Left colon (tissue), 2 donors: ENCODE data around the gene DDX23. TPM values are rescaled to one million over a fixed set of nuclear protein-coding genes. Genes with fewer than 3 reads are reported as not detected.
"Not testable (repeated sequence)": the region's sequence is repeated elsewhere in the genome, so short reads cannot be mapped to it uniquely, and the experiment has no call there.

Experiments used
- ATAC-seq: fragments of 200-7000 bp; cut with Tn5 transposase; one replicate; pipeline ENCODE4 v1.9.1; 2020; ENCODE audit warnings: mild to moderate bottlenecking, moderate library complexity
- DNase-seq, 2 donors: peaks; one replicate each; pipeline ENCODE4 v3.0.0-alpha.2; 2020
- intact Hi-C, 2 donors: fragments of 100-400 bp; cut with DNase I in 1 of 2; cut with micrococcal nuclease in 1 of 2; formaldehyde crosslinking; loops; one replicate each; pipeline versions ENCODE4 v1.11.2 to v1.14.0; 2022; cut with DNase I, micrococcal nuclease
- long read RNA-seq: library from polyadenylated mRNA; unstranded; transcript quantifications from one replicate; pipeline ENCODE4 v2.0.0, GENCODE V29; 2021
- total RNA-seq, 2 donors: library from RNA; stranded (reverse); fragmentation: NEBNext Ultra II Directional; extraction: Animal tissue kit (Norgen Biotek cat#: 25700); gene quantifications; one replicate each; pipeline ENCODE4 v1.2.1, GENCODE V29; 2021
- donor health status: DM: no; HTN: no; CAD: no.
- donor health status: DM: yes; HTN: yes; CAD: no.

Gene DDX23
- total RNA-seq = 10 to 100 TPM; 74.6 to 79.8 TPM
- long read RNA-seq, transcript DDX23-201 (17 exons, 3,248 nt) = major isoform, 19 of 45 reads
- long read RNA-seq, partial matches to known transcripts = 23 of 45 reads
- long read RNA-seq, other reads (novel, unspliced or antisense) = 3 of 45 reads

DNA sequence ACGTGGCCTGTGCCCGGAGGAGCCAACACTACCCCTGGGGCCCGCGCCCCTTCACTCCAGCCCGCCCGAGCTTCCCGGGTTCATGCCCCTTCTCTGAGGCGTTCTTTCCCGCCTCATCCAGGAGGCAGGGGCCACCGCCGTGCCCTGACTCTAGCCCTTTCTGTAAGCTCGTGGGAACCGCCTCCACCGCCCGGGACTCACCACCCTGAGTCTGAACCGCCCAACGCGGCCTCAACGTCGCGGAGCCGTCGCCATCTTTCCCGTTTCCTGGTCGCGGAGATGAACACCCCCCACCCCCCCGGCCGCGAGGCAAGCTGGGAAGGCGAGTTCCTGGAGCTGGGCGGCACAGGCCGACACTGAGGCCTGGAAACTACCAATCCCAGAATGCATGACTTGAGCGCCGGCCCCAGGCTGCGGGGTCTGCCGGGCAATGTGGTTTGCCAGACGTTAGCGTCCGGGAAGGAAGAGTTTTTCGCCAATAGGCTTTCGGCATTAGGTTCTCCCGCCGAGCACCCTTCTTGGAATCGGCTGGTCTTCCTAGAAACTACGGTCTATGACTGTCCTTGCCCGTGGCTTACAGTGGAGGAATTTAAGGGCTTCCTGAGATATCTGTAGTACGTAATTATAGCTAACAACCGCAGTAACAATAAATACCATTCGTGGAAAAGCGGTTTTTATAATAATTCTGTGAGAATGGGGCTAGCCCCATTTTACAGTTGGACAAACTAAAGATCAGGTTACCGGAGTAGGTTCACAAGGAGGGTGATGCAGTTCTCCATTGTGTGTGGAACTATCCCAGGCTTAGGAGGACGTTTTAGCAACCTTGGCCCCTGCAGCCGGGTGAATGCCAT is at the start of gene DDX23:
Gene DDX23, minus strand, starts transcription at position 281 of the 851 bp plus-strand sequence. CDS start 6,381 bp downstream, outside the sequence.
- DNase-seq (peak; percentile 93 to 97), ATAC-seq (peak; percentile 95)
- intact Hi-C loops = loop anchor here in 1 of 2 donors (2.0 to 10.0 kb wide), 3 partner anchors 39 to 145 kb away; partner anchors contain the start of gene DDN

DNA sequence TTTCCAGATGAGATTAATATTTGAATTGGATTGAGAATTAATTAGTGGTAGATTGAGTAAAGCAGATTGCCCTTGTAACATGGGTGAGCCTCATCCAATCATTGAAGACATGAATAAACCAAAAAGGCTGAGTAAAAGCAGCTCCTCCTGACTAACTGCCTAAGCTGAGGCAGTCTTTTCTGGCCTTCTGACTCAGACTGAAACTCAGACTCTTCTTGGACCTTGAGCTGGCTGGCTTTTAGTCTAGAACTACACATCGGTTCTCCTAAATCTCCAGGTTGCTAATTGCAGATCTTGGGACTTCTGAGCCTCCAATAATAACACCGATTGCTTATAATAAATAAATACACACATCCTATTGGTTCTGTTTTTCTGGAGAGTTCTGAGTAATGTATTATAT is 49.3 kb upstream of the DDX23 start:
- ATAC-seq (no peak), DNase-seq (no peak)
- intact Hi-C loops = no loop called here

DNA sequence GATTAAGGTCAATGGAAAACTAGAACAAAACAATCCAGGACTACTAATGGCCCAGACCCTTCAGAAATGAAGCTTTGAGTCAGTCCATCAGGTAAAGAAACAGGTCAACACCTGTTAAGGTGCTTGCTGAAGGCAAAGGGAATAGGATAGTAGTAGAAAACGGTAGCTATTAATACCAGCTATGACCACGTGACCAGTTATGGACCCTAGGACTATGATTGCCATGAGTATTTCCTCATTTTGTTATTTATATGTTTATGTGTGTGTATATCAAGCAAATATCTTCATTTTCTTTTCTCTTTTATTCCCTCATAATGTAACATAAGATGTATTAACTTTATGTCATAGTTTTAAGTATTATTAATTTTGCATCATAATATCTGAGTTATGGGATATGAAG is 47.7 kb upstream of the DDX23 start:
- intact Hi-C loops = no loop called here
- no peak for ATAC-seq

DNA sequence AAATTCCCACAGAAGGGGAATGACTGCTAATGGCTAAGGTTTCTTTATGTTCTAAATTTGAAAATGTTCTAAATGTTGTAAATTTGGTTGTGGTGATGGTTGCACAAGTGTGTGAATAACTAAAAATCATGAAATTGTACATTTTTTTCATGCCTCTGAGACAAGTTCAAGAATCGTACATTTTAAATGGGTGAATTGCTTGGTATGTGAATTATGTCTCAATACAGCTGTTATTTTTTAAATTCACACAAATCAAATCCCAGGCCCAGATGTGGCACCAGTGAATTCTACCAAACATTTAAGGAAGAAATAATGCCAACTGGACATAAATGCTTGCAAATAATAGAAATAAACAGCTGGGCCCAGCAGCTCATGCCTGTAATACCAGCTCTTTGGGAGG is 42.3 kb upstream of the DDX23 start:
- intact Hi-C loops = no loop called here
- ATAC-seq (no peak), DNase-seq (no peak)

More for the DNA sequence above, 47.7 kb upstream of the DDX23 start:
- DNase-seq = no peak

- ATAC-seq = peak; percentile 100
- intact Hi-C loops = loop anchor here in 1 of 2 donors (2.0 kb wide), 1 partner anchor 38 kb away; the partner anchor contains the start of gene DDX23
- peak; percentile 53 to 88 for DNase-seq
These were observed 38.9 kb upstream of the DDX23 start for GRCh38 chr12:48890657-48891418.

GRCh38 chr12:48889679-48890078 is 37.7 kb upstream of the DDX23 start:
- no peak for ATAC-seq
- no peak for DNase-seq
- intact Hi-C loops = loop anchor here in 1 of 2 donors (2.0 kb wide), 1 partner anchor 37 kb away; the partner anchor contains the start of gene DDX23

DNA sequence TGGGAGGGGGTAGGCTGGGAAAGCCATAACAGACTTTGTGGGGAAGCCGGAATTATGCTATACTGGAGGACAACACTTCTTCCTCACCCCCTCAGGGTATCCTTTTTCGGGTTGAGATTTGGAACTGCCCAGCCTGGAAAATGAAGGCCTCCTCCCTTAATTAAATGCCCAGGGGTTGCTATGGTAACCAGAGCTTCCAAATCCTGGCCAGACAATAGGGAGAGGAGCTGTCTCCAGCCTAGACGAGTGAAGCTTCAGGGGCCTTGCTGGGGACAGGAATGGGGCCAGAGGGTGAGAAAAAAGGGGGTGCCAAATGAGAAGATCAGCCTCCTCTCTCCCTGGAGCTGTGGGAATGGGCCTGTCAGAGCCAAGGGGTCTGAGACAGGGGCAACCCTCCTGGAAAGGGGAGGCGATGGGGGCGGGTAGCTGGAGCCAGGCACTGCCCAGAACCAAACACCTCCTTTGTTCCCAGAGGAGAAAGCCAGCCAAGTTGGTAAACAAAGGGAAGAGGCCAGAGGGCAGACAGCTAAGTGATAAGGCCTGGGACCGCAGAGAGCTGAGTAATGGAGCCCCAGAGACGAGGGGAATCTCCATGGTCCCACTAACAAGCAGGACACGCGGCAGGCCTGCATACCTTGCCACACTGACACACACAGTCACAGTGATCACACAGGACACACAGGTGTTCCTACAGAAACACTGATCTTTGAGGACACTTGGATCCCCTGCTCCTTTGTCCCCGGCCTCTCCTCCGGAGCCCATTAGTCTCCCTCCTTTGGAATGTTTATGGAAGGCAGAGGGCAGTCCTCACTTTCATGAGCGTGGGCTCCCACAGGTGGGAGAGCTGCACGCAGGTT is 31.6 kb upstream of the DDX23 start:
- no peak for DNase-seq
- intact Hi-C loops = no loop called here
- peak; percentile 93 for ATAC-seq

DNA sequence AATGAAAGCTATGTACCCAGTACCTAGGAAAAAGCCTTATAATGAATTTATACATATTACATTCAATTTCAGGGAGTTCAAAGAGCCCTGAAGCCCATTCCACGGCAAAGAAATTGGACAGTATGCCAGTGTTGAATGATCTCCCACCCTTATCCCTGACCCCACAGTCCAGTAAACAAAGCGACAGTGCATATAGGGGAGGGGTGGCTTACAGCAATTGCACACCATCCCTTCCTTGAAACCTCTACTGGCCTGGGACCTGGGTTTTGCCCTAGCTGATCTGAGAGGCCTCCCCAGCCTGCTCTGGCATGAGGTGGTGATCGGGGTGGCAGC is 31.0 kb upstream of the DDX23 start:
- intact Hi-C loops = no loop called here

DNA sequence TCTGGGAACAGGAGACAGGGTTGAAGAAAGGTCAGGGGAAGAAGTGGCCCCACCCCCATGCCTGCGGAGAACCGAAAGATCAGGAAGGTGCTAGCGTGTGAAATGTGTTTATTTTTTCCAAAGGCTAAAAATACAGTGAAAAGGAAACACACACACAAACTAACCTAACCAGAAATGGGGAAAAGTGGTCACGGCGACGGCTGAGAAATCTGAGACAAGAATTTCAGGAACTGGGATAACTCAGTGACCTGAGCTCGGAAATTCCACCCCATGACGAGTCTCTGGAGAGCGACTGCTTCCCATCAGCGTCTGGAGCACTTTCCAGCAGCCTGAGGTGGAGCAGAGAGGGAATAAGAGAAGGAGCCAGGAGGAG is 30.3 kb upstream of the DDX23 start:
- intact Hi-C loops = no loop called here
- no peak for DNase-seq
- no peak for ATAC-seq

More for the DNA sequence above, 31.0 kb upstream of the DDX23 start:
- DNase-seq = no peak
- ATAC-seq = no peak

GRCh38 chr12:48881686-48882314 is 29.8 kb upstream of the DDX23 start:
- intact Hi-C loops = no loop called here
- no peak for DNase-seq
- ATAC-seq = no peak

DNA sequence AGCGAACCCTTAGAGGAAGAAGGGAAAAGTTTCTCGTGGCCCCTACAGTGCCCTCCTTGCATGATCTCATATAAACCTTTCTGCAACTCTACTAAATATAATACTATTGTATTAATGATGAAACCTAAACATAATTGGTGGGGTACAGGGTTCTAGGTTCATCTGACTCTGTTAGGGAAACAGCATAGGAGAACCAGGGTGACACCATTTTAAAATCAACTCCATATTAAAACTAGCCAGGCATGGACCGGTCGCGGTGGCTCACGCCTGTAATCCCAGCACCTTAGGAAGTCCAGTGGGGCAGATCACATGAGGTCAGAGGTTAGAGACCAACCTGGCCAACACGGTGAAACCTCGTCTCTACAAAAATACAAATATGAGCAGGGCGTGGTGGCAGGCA is 28.7 kb upstream of the DDX23 start:
- ATAC-seq (no peak), DNase-seq (no peak)
- intact Hi-C loops = no loop called here

- intact Hi-C loops = no loop called here
These were observed 26.6 kb upstream of the DDX23 start for GRCh38 chr12:48878548-48878947.

GRCh38 chr12:48875944-48876515 is 24.1 kb upstream of the DDX23 start:
- intact Hi-C loops = no loop called here
- ATAC-seq (no peak), DNase-seq (no peak)

More at GRCh38 chr12:48878548-48878947, 26.6 kb upstream of the DDX23 start:
- ATAC-seq (no peak), DNase-seq (no peak)

DNA sequence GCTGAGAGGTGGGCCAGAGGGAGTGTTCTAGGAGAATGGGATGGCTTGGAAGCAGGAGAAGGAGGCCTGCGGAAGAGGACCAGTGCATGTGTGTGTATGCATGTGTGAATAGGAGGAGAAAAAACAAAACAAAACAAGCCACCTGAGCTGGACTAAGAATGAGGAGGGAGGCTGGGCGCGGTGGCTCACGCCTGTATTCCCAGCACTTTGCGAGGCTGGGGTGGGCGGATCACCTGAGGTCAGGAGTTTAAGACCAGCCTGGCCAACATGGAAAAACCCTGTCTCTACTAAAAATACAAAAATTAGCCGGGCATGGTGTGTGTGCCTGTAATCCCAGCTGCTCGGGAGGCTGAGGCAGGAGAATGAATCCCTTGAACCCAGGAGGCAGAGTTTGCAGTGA is 21.6 kb upstream of the DDX23 start:
- DNase-seq, intact Hi-C loops, ATAC-seq: not testable (repeated sequence)

- intact Hi-C loops = no loop called here
- ATAC-seq (no peak), DNase-seq (no peak)
These were observed 21.1 kb upstream of the DDX23 start for GRCh38 chr12:48873096-48873495.

DNA sequence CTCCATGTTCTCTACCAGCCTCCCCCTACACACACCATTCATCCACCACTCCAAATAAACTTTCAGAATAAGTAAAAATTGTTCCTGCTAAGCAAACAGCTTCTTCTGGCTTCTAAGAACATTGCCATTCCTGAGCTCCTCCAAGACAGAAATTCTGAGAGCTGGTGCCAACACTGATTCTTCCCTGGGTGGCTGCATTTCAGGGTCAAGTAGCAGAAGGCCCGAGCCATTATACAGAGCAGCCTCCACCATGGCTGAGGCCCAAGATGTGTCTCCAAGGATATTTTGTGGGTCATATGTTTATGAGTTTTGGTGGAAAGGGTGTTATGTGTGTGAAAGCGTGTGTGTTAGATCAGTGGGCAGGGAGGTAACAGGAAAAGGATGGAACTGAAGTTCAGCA is 17.2 kb upstream of the DDX23 start:
- ATAC-seq (no peak), DNase-seq (no peak)
- intact Hi-C loops = no loop called here

DNA sequence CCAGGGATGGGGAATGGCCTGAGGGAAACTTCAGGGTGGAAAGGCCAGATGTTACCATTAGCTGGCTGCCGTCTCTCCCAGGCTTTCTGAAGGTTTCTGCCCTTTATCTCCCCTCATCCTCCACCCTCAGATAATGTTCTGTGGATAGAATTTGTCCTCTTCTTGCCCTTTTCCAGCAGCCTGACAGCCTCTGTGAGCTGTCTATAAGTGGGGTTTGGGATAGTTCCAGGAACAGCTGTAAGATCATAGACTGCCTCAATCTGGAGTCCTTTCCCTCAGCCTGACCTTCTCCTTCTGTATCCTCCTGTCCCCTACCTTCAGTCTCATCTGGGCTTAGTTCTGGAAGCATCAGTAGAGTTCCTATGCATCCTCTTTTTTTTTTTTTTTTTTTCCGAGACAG is 16.5 kb upstream of the DDX23 start:
- DNase-seq = no peak
- intact Hi-C loops = no loop called here
- no peak for ATAC-seq
